Measurements from ENCODE around the gene SSNA1. TPM values are rescaled to one million over a fixed set of nuclear protein-coding genes. Genes with fewer than 3 reads are reported as not detected.
A peak's percentile ranks its signal among the peaks of the same experiment; 100 is the strongest.

Gene SSNA1
- total RNA-seq, 1 donor from 2014 or later = 97.9 TPM

DNA sequence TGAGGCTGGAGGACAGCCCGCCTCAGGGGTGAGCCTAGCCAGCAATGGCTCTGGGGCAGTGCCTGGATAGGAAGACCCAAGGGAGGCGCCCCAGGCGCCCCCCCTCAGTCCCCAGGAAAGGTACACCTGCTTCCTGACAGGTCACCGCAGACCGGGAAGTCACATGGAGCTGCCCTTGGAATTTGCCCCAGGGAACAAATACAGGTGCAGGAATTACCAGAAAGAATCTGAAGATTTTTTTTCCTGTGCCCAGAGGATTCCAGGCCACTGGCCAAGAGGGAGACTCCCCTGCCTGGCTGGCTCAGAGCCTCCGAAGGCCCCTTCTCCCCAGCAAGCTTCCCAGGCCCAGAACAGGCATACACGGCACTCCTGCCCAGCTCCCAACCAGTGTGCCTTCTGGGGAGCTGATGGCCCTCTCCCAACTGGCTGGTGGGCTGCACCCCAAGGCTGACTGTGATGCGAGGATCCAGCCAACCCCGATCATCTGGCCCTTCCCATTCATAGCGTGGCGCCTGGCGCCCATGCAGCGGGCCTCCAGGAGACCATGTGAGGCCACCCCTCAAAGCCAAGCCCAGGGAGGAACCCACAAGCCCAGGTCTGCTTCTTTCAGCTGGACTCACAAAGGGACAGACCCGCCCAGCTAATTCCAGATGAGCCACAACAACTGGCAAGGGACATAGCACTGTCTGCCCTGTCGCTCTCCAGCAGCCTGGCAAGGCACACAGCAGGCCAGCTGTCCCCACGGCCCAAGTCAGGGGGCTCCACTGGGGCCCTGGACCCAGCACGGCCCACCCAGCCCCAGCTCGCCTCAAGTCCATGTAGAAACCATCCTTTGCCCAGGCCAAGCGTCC is 9.8 kb downstream of the SSNA1 start:
- peak; percentile 32 for FAIRE-seq
- TF ChIP-seq, protein P1, sequence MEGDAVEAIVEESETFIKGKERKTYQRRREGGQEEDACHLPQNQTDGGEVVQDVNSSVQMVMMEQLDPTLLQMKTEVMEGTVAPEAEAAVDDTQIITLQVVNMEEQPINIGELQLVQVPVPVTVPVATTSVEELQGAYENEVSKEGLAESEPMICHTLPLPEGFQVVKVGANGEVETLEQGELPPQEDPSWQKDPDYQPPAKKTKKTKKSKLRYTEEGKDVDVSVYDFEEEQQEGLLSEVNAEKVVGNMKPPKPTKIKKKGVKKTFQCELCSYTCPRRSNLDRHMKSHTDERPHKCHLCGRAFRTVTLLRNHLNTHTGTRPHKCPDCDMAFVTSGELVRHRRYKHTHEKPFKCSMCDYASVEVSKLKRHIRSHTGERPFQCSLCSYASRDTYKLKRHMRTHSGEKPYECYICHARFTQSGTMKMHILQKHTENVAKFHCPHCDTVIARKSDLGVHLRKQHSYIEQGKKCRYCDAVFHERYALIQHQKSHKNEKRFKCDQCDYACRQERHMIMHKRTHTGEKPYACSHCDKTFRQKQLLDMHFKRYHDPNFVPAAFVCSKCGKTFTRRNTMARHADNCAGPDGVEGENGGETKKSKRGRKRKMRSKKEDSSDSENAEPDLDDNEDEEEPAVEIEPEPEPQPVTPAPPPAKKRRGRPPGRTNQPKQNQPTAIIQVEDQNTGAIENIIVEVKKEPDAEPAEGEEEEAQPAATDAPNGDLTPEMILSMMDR (IDR thresholded peaks at IDR 0.05; ENCODE audit: insufficient read depth, low read length, severe bottlenecking) = no peak
- Histone ChIP-seq H3K27me3 (ENCODE audit: control insufficient read depth, insufficient read depth, low read length) (no peaks in the 10 kb centered on the region), H3K4me3 (ENCODE audit: low read depth, low read length) (no peak overlapping the region), H3K36me3 (ENCODE audit: control insufficient read depth, insufficient read depth, low read length) (no peaks in the 10 kb centered on the region)
- DNase-seq (ENCODE audit: low read depth) = peak; percentile 30

DNA sequence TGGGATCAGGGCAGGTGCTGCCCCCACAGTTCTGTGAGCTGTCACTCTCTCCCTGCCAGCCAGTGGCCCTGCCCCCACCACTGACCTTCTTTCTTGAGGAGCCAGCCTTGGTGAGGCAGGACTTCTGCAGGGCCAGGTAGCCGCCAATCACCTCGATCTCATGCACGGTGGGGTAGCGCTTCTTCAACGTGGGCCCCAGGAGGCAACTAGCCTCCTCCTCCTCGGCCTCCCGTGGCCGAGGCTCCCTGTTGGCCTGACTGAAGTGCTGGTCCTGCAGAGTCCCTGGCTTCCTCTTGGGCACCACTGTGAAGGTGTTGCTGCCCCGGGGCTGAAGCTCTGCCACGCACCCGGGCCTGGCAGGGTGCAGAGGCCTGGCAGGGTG is 10.4 kb downstream of the SSNA1 start:
- Histone ChIP-seq H3K36me3 (ENCODE audit: control insufficient read depth, insufficient read depth, low read length) (no peaks in the 10 kb centered on the region), H3K27me3 (ENCODE audit: control insufficient read depth, insufficient read depth, low read length) (no peaks in the 10 kb centered on the region), H3K4me3 (ENCODE audit: low read depth, low read length) (no peak overlapping the region)
- no peak for FAIRE-seq
- TF ChIP-seq, protein P1 (IDR thresholded peaks at IDR 0.05; ENCODE audit: insufficient read depth, low read length, severe bottlenecking) = no peak
- no peak for DNase-seq (ENCODE audit: low read depth)

DNA sequence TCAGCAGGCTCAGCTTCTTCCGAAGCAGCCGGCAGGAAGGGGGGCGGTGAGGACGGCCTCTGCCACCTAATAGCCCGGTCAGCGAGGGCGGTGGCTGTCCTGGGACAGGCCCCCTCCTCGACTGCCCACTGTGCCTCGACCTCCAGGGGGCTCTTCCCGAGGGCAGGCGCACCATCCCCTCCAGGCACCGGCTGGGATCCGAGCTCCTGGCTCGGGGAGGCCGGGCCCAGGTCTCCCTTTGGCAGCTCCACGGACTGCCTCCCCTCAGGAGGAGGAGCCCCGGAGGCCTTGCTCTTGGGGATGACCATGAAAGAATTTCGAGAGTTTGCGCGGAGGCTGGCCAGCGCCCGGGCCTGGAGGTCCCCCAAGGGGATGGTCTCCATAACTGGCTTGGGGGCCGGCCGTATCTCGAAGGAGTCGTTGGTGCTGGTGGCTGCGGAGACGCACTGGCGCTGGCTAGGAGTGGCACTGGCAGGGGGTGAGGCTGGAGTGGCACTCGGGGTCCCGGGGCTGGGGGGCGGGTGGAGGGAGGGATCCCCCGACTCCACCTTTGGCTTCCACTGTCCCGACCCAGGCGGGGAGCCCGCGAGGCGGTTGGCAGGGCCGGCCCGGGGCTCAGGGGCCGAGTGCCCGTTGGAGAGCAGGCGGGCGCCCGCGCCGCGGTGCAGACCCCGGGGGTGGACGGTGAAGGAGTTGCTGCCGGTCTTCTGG is 11.1 kb downstream of the SSNA1 start:
- no peaks in the 10 kb centered on the region for H3K27me3 ChIP-seq (ENCODE audit: control insufficient read depth, insufficient read depth, low read length)
- no peaks in the 10 kb centered on the region for H3K36me3 ChIP-seq (ENCODE audit: control insufficient read depth, insufficient read depth, low read length)
- peak overlapping the region; percentile 33 for H3K4me3 ChIP-seq (ENCODE audit: low read depth, low read length)
- FAIRE-seq (no peak), DNase-seq (ENCODE audit: low read depth) (no peak)
- TF ChIP-seq, protein P1 (IDR thresholded peaks at IDR 0.05; ENCODE audit: insufficient read depth, low read length, severe bottlenecking) = no peak

DNA sequence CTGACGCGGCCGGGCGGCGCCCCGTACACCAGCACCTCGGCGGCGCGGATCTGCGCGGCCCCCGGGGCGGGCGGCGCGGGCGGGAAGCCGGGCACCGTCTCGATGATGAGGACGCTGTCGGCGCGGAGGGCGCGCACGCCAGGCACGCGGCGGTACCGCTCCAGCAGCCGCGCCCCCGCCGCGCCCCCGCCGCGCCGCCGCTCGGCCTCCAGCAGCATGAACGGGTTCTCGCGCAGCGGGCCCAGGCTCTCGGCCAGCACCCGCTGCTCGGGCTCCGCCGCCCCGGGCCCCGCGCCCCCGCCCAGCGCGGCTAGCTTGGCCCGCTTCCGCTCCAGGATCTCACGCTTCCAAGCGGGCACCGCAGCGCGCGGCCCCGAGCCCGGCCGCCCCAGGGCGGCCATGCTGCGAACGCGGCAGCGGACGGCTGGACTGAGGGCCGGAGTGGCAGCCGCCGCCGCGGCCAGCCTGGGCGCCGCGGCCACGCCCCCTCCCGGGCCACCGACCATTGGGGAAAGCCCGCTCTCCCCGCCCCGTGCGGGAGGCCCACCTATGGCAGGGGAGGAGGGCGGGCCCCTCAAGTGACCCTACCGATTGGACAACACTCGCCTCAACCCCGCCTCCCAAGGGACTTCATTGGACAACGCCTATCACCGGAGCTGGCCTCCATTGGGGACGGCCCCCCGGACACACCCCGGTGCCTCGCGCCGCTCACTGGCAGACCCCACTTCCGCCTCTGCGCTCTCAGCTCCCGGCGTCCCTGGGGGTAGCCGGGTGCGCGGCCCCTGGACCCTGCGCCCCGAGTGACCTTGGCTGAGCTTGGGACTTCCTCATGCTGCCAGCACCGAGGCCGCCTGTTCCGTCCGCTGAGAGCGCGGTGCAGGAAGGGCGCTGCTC is 12.1 kb downstream of the SSNA1 start, which contains the start of gene TPRN:
Gene TPRN, minus strand, starts transcription at position 431 of the 894 bp plus-strand sequence. Its CDS starts 30 bp downstream, at position 401.
- FAIRE-seq (no peak), DNase-seq (ENCODE audit: low read depth) (peak; percentile 92)
- TF ChIP-seq, protein P1 (IDR thresholded peaks at IDR 0.05; ENCODE audit: insufficient read depth, low read length, severe bottlenecking) = no peak
- H3K27me3 ChIP-seq (ENCODE audit: control insufficient read depth, insufficient read depth, low read length) = no peaks in the 10 kb centered on the region
- H3K4me3 ChIP-seq (ENCODE audit: low read depth, low read length) = peak within 1 kb of the TSS; percentile 58
- H3K36me3 ChIP-seq (ENCODE audit: control insufficient read depth, insufficient read depth, low read length) = no peaks in the 10 kb centered on the region

DNA sequence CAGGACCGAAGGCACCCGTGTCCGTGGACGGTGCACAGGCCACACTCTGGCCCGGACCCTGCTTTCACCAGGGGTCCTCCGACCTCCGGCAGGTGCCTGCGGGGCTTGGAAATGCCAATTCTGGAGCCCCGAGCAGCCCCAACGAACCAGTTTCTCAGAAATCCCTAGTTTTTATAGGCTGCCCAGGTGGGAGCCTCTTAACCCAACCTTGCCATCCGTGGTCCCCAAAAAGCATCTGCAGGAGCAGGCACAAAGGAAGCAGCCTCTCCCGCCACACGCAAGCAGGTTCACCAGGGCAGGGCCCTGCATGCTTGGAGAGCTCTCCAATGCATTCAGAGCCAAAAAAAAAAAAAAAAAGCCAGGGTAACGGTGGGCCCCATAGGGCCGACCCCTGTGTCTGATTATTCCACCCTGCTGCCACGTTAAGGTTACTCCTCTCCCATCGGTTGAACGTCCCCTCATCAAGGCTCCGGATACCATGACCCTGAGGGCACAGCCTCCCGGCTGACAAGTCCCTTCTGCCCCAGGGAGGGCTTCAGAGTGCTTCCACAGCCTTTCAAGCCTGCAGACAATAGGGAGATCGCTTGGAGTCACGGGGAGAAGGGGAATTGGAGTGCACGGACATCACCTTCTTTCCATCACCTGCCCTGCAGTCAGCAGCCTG is 12.9 kb downstream of the SSNA1 start:
- Histone ChIP-seq H3K4me3 (ENCODE audit: low read depth, low read length) (peak overlapping the region; percentile 58), H3K27me3 (ENCODE audit: control insufficient read depth, insufficient read depth, low read length) (no peaks in the 10 kb centered on the region), H3K36me3 (ENCODE audit: control insufficient read depth, insufficient read depth, low read length) (no peaks in the 10 kb centered on the region)
- FAIRE-seq (no peak), DNase-seq (ENCODE audit: low read depth) (no peak)
- TF ChIP-seq, protein P1 (IDR thresholded peaks at IDR 0.05; ENCODE audit: insufficient read depth, low read length, severe bottlenecking) = no peak
